HepG2 (cell line): ENCODE data around the gene GPX1. TPM values are rescaled to one million over a fixed set of nuclear protein-coding genes. Genes with fewer than 3 reads are reported as not detected.

Source experiments
- DMTF1 ChIP-seq: sonication (generic); formaldehyde crosslinking; IDR thresholded peaks from 2 replicates; pipeline ENCODE4 v1.4.0; 2020; ENCODE audit warnings: mild to moderate bottlenecking, missing genetic modification reagents
- GMEB2 ChIP-seq: IDR thresholded peaks from 2 replicates; pipeline ENCODE4 v1.6.1; 2016; ENCODE audit warnings: missing biosample characterization, missing genetic modification reagents, low read depth
- GTF2F1 ChIP-seq: fragments of 150-350 bp; IDR thresholded peaks from 2 replicates; pipeline ENCODE4 v1.6.1; 2014; ENCODE audit warnings: low read length
- HINFP ChIP-seq: sonication (generic); formaldehyde crosslinking; IDR thresholded peaks from 2 replicates; pipeline ENCODE4 v1.4.0; 2020; ENCODE audit warnings: low read depth, mild to moderate bottlenecking, missing genetic modification reagents
- MBNL3 ChIP-seq: fragments of 250-450 bp; sonication (Bioruptor Pico); conservative IDR thresholded peaks from 2 replicates; pipeline ENCODE4 v1.8.0; 2022; ENCODE audit warnings: mild to moderate bottlenecking, inconsistent platforms
- MXD3 ChIP-seq: IDR thresholded peaks from 2 replicates; pipeline ENCODE4 v1.6.1; 2016; ENCODE audit warnings: mild to moderate bottlenecking, missing biosample characterization, missing genetic modification reagents
- POLR2G ChIP-seq: fragments of 200-400 bp; formaldehyde crosslinking; IDR thresholded peaks from 2 replicates; pipeline ENCODE4 v1.6.1; 2018; ENCODE audit warnings: mild to moderate bottlenecking, low read depth, low read length, moderate library complexity
- SIX4 ChIP-seq: sonication (generic); formaldehyde crosslinking; IDR thresholded peaks from 2 replicates; pipeline ENCODE4 v1.4.0; 2020; ENCODE audit warnings: missing genetic modification reagents
- SP2 ChIP-seq: sonication (generic); formaldehyde crosslinking; IDR thresholded peaks from 2 replicates; pipeline ENCODE4 v1.5.1; 2020; ENCODE audit warnings: mild to moderate bottlenecking, missing genetic modification reagents
- TAF1 ChIP-seq: sonication (generic); formaldehyde crosslinking; IDR thresholded peaks from 2 replicates; pipeline ENCODE4 v1.4.0; 2020; ENCODE audit warnings: missing genetic modification reagents
- ZBTB42 ChIP-seq: sonication (generic); formaldehyde crosslinking; IDR thresholded peaks from 2 replicates; pipeline ENCODE4 v1.5.0; 2020; ENCODE audit warnings: mild to moderate bottlenecking, missing genetic modification reagents
- ZNF225 ChIP-seq: sonication (generic); formaldehyde crosslinking; IDR thresholded peaks from 2 replicates; pipeline ENCODE4 v1.4.0; 2020; ENCODE audit warnings: mild to moderate bottlenecking, missing genetic modification reagents
- ZNF230 ChIP-seq: sonication (generic); formaldehyde crosslinking; IDR thresholded peaks from 2 replicates; pipeline ENCODE4 v1.4.0; 2020; ENCODE audit warnings: mild to moderate bottlenecking, missing genetic modification reagents
- ZNF558 ChIP-seq: sonication (generic); formaldehyde crosslinking; IDR thresholded peaks from 2 replicates; pipeline ENCODE4 v1.9.0; 2022; ENCODE audit warnings: mild to moderate bottlenecking, missing genetic modification reagents, borderline replicate concordance
- ZNF609 ChIP-seq: sonication (generic); formaldehyde crosslinking; IDR thresholded peaks from 2 replicates; pipeline ENCODE4 v1.4.0; 2020; ENCODE audit warnings: mild to moderate bottlenecking, missing genetic modification reagents, borderline replicate concordance
- polyA plus RNA-seq, 8 experiments: library from polyadenylated mRNA; depleted of rRNA in 3 of 8; stranded (reverse) in 7 of 8; unstranded in 1 of 8; fragments of >200 nt; fragmentation: Illumina TruSeq in 4 of 8; extraction: Trizol in 4 of 8; gene quantifications; 2 replicates each; pipeline versions ENCODE4 v1.2.1 to v1.2.3, GENCODE V29; 2011 to 2016; ENCODE audit warnings: low read depth in 4 of 8, missing spikeins in 1 of 8, mixed read lengths in 1 of 8; ENCODE audit not compliant: insufficient read depth in 1 of 8
- total RNA-seq, 5 experiments: library from RNA; depleted of rRNA; stranded (reverse); fragments of >200 nt; fragmentation: Illumina TruSeq; extraction: Trizol; gene quantifications; 2 replicates each; pipeline ENCODE4 v1.2.3, GENCODE V29; 2016; ENCODE audit warnings: low read depth in 1 of 5
- TF ChIP-seq, protein P1 (sequence below): sonication (generic); formaldehyde crosslinking; conservative IDR thresholded peaks from 2 replicates; pipeline ENCODE4 v1.4.0; 2020; ENCODE audit warnings: missing genetic modification reagents

The GPX1 gene
- total and polyA plus RNA-seq, 2 of the 13 experiments (the other 11 are each of a cell fraction or from before 2014, with no cell fraction given) = 149 to 168 TPM

- TF ChIP-seq, protein P1, sequence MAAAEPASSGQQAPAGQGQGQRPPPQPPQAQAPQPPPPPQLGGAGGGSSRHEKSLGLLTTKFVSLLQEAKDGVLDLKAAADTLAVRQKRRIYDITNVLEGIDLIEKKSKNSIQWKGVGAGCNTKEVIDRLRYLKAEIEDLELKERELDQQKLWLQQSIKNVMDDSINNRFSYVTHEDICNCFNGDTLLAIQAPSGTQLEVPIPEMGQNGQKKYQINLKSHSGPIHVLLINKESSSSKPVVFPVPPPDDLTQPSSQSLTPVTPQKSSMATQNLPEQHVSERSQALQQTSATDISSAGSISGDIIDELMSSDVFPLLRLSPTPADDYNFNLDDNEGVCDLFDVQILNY (CRISPR knock-in tag) = 0 out of 2 replicates have a peak, but pooled peaks have one; percentile 77
- TF ChIP-seq ZNF230 (peak; percentile 99), ZNF609 (CRISPR knock-in tag) (peak; percentile 91), POLR2G (peak; percentile 88), GTF2F1 (no peak), TAF1 (peak; percentile 79), SP2 (CRISPR knock-in tag) (peak; percentile 70), HINFP (CRISPR knock-in tag) (peak; percentile 89), ZNF225 (CRISPR knock-in tag) (0 out of 2 replicates have a peak, but pooled peaks have one; percentile 53), ZNF558 (CRISPR knock-in tag) (peak; percentile 99), SIX4 (peak; percentile 46; the same call in 1 of the 2 replicates), GMEB2 (peak; percentile 92), DMTF1 (peak; percentile 95), ZBTB42 (CRISPR knock-in tag) (peak; percentile 91; the same call in 1 of the 2 replicates), MBNL3 (no peak), MXD3 (CRISPR knock-in tag) (peak; percentile 95)
These were observed 18.0 kb downstream of the GPX1 start, which contains the start of gene USP4 (continued) for GRCh38 chr3:49339941-49340800.
